Gastroesophageal sphincter (tissue), 3 donors: Measurements from ENCODE around the gene RRN3.
"Not testable (repeated sequence)": the region's sequence is repeated elsewhere in the genome, so short reads cannot be mapped to it uniquely, and the experiment has no call there.

ENCODE experiments used
- CTCF ChIP-seq, 4 experiments: fragments of 200-600 bp in 2 of 4; fragments of 450-650 bp in 2 of 4; sonication (generic) in 1 of 4; IDR thresholded peaks; one replicate each; pipeline ENCODE4 v1.5.1; 2017 to 2019; ENCODE audit warnings: antibody characterized with exemption in 4 of 4, mild to moderate bottlenecking in 2 of 4, moderate library complexity in 2 of 4
- EP300 ChIP-seq: sonication (generic); formaldehyde crosslinking; IDR thresholded peaks from one replicate; pipeline ENCODE4 v1.6.1; 2017; ENCODE audit warnings: antibody characterized with exemption, mild to moderate bottlenecking
- POLR2A ChIP-seq, 2 donors: fragments of 450-650 bp; IDR thresholded peaks; one replicate each; pipeline ENCODE4 v1.6.1; 2017; ENCODE audit warnings: antibody characterized with exemption in 2 of 2, mild to moderate bottlenecking in 2 of 2, moderate library complexity in 1 of 2
- POLR2AphosphoS5 ChIP-seq: sonication (generic); formaldehyde crosslinking; IDR thresholded peaks from one replicate; pipeline ENCODE4 v1.6.1; 2017; ENCODE audit warnings: antibody characterized with exemption

DNA sequence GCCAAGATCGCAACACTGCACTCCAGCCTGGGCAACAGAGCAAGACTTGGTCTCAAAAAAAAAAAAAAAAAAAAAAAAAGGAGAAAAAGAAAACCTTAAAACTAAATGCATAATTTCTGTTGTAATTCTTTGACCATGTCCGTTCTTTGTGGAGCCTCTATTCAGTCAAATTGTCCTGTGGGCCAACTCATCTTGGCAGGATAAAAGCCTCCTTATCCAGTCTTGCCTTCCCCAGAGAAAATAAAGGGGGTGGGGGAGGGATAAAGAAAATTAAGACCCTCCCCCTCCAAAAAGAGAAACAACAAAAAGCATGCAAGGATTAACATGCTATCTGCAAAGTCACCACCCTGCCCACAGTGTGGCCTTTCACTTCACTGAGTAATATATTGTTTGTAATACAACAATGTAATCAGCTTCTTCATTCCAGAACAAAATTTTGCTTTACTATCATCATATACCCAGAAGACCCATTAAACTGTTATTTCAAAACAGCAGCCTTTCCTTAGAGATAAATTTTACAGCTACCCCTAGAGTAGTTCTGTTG is 5.4 kb upstream of the RRN3 start:
- not testable (repeated sequence) for TF ChIP-seq POLR2AphosphoS5; CTCF (IDR thresholded peaks at IDR 0.05); EP300; POLR2A (IDR thresholded peaks at IDR 0.05)
